GDM1 (cell line): ENCODE measurements around the gene GTF3C1.

ENCODE experiments used
- DNase-seq: peaks from one replicate; lab custom pipeline; 2025; lab: John Stamatoyannopoulos, UW

The GTF3C1 gene

GRCh38 chr16:27486760-27487159 lies 63.0 kb downstream of the GTF3C1 start:
- DNase-seq: no peak

DNA sequence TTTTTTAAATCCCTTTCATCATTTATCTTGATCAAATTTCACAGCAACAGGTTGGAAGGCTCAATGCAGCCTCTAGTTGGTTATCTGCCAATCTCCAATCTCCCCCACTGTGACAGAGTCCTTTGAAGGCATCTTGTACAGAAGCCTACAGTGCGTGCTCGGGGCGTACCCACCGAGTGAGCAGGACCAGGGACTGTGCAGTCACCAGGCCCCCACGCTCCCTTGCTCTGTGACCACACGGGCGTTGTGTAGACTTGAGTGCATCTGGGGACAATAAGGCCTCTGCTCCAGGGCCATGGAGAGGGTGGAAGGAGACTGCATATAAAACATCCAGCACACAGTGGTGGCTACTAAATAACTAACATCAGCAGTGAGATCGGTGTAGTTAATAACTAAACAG lies 63.4 kb downstream of the GTF3C1 start:
- DNase-seq: no peak

DNA sequence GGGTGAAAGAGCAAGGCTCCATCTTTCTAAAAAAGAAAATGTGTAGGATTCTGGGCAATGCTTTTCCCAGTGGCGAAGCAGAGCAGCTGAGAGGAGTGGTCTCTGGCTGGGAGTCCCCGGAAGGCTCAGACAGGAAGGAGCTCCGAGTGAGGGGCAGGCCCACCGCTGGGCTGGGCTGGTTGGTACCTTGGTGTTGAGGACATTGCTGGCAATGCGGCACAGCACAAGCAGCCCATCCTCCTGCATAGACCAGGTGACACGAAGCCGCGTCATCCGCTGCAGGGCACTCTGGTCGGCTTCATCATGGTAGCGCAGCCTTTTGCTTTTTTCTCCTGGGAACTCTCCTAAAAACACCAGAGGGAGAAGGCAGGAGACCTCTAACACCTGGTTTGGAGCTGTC lies 63.9 kb downstream of the GTF3C1 start:
- DNase-seq: no peak

DNA sequence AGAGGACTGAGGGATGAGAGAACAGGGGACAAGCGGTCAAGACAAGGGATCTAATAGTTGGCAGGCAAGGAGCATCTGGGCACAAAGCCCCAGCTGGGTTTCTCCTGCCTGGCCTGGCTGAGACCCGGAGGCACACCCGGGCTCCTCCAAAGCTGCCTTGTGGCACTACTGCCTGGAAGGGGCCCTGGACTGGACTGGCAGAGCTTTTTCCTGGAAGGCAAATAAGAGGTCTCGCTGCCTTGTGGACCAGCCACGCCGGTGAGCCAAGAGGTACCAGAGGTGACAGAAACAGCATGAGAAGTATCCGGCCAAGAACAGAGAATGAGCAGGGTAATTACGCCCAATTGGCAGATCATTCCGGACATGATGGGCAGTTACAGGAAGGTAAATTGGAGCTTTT lies 64.6 kb downstream of the GTF3C1 start:
- no peak for DNase-seq

DNA sequence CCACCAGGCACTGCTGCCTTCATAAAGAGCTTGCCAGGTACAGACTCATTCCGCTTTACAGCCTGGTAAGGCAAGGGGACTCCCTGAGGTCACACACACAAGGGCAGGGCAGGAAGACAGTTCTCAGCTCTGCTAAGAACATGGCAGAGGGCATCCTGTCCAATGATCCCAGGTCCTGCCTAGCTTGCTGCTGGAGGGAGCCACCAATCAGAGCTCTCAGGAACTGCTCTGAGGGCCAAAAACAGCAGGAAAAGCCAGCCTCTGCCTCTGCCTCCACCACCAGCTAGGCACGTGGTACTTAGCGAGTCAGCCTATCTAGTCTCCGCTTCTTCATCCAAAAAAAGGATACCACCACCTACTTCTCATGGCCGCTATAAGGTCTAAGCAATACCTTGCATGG lies 66.1 kb downstream of the GTF3C1 start:
- no peak for DNase-seq

GRCh38 chr16:27483088-27483437 lies 66.7 kb downstream of the GTF3C1 start:
- DNase-seq: no peak

DNA sequence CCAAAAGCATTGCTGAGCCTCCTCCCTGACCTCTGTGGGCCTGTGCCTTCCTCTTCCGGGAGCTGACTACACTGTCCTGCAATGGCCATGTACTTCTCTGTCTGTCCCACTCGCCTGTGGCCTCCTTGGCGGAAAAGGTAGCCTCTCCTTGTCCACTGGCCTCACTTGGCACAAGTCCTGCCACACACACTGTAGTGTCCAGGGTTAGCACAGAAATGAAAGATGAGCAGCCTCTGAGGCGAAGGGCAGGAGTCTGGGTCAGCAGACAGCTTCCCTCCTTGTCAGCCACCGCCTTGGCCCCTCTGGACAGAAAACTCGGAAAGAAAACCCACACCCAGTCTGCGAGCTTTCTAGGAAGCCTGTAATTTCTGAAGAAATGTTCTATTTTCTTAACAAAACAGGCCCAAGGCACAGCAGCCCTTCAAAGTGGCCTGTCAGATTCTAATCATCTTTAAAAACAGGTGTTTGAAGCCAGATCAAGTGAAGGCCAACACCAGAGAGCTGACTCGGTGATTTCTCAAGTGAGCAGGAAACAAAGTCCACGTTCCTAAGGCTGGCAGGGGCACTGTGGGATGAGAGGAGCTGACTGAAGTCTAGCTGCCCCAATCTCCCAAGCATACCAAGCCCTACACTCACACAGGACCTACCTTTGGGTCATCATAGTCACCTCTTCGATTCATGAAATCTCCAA lies 67.2 kb downstream of the GTF3C1 start:
- no peak for DNase-seq

DNA sequence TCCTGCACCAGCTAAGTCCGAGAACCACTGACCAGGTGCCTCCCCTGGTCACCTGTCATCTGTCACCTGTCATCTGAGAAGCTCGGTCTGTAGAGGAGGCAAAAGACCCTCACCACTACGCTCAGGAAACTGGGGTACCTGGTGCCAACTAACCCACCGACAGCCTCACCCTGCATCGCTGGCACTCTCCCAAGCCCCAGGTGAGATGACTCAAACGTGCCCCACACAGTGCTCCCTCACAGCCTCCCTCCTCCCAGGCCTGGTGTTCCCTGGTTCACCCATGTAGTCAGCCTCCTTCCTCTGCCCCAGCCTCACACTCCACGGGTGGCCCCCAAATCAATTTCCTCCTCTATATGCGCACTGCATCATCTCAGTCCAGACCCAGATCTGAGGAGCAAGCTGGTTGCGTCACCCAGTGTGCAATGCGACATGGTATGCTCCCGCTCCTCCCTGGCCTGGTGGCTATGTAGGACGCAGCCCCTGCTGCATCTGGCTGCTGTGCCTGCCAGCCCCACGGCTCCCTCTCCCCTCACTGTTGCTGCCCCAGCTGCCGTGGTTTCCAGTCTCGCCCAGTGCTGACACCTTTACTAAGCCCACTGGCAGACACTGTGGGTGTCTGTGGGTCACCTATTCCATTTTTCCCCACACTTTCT lies 68.3 kb downstream of the GTF3C1 start:
- DNase-seq: no peak

- no peak for DNase-seq
Observed at GRCh38 chr16:27480761-27481160, 69.0 kb downstream of the GTF3C1 start.

DNA sequence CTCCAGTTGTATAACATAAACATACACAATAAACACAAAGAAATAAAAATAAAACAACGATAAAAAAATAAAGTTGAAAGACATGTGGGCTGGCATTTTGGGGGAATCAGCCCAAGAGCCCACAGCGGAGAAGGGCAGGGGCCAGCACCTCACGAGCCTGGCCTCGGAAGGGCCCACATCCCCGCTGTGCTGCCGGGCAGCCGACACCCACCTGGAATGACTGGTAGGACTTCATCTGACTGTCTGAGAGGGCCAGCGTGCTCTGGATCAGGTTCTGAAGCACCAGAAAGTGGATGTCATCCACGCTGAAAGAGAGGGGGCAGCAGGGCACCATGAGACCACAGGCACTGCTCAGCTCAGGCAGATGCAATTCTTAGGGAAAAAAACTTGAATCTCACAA lies 73.5 kb downstream of the GTF3C1 start:
- DNase-seq: no peak

GRCh38 chr16:27475561-27475960 lies 74.2 kb downstream of the GTF3C1 start:
- DNase-seq: no peak

GRCh38 chr16:27474921-27475320 lies 74.8 kb downstream of the GTF3C1 start:
- no peak for DNase-seq

GRCh38 chr16:27474041-27474440 lies 75.7 kb downstream of the GTF3C1 start:
- DNase-seq: no peak

GRCh38 chr16:27473101-27473900 lies 76.4 kb downstream of the GTF3C1 start:
- no peak for DNase-seq

DNA sequence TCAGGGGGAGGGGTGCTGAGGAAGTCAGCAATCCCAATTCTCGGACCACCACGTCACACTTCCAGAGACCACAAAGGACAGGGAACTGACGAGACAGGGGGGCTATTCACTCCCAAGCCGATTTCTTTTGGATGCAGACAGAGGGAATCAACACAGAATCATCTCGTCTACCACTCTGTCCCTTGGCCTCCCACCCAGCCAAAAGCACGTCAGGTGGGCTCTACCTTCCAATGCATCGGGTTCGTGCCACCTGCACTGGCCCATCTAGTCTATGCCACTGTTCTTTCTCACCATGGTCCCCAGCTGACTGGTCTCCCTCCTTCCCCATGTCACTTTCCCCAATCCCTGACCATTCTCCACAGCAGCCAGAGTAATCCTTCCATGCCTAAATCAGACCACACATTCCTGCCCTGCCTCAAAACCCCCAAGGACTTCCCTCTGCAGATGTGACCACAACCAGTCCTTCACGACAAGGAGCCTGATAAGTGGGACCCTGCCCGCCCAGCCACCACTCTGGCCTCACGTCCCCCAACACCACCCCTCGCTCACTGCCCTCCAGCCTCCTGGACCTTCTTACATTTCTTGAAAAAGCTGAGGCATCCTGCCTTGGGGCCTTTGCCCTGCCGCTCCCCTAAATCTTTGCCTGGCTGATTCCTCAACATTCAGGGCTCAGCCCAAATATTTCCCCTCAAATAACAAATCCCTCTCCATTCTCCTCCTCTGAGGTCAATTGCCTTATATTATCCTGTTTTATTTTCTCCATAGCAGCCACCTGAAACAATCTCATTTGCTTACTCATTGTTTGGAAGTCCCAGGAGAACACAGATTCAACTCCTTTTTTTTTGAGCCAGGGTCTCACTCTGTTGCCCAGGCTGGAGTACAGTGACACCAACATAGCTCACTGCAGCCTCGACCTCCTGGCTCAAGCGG lies 77.4 kb downstream of the GTF3C1 start:
- no peak for DNase-seq

GRCh38 chr16:27471661-27472060 lies 78.1 kb downstream of the GTF3C1 start:
- DNase-seq: no peak

GRCh38 chr16:27470567-27471431 lies 78.9 kb downstream of the GTF3C1 start:
- DNase-seq: no peak

- no peak for DNase-seq
Observed at GRCh38 chr16:27468941-27469531, 80.7 kb downstream of the GTF3C1 start.

GRCh38 chr16:27465483-27465879 lies 84.2 kb downstream of the GTF3C1 start:
- DNase-seq: no peak

DNA sequence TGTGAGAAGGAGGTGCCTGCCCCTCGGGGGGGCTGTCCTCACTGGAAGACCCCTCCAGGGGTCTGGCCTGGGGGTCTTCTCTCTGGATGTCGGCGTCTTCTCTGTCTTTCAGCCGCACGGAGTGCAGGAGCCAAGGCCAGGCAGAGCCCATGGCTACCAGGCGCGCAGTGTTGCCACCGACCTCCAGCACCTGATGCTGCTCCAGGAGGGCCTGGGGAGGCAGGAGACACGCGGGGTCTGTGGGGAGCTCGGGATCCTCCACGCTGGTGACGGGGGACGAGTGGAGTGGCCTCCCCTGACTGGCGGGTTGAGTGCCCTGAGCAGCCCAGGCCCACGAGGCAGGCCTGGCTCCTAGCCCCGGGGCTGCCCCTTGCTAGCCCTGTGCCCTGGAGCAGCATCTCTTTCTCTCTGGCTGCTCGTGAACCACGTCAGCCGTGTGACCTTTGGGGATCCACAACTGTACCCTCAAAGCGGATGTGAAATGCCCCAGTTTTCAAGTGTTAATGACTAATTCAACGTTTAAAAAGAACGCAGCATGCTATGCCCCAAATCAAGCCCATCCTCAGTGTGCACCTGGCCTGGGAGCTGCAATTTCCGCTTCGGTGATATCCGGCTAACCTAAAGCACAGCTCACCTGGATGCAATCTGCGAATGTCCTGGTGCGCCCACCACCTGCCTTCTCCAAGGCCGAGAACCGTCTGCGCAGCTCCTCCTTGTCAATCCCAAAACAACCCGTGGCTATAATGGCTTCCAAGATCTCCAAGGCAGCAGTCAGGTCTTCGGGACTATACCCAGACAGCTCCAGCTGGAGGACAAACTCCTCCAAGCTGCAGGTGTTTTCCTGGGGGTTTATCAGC lies 84.9 kb downstream of the GTF3C1 start:
- DNase-seq: no peak
